GM18499 (cell line): Measurements from ENCODE around the gene ANP32E.

Experiments used
- ATAC-seq: cut with Tn5 transposase; IDR thresholded peaks from one replicate; pipeline ENCODE4 v1.9.1; 2021; ENCODE audit warnings: moderate number of reproducible peaks; ENCODE audit not compliant: insufficient read depth, unreplicated experiment

ANP32E gene

GRCh38 chr1:150176593-150176992, 59.3 kb downstream of the ANP32E start:
- ATAC-seq: no peak

- ATAC-seq: no peak
Measured at GRCh38 chr1:150173141-150173585, 62.7 kb downstream of the ANP32E start.

- no peak for ATAC-seq
Measured at GRCh38 chr1:150171801-150172200, 64.1 kb downstream of the ANP32E start.

GRCh38 chr1:150168960-150169601, 66.8 kb downstream of the ANP32E start:
- ATAC-seq: no peak
